IPS-15b (cell line): Measurements from ENCODE around the gene HYAL2.

Source experiments
- H3K27me3 ChIP-seq: one replicate; pipeline ENCODE4 v1.6.1; 2013; ENCODE audit warnings: low read length; ENCODE audit not compliant: control insufficient read depth, insufficient read depth
- H3K36me3 ChIP-seq: one replicate; pipeline ENCODE4 v1.6.1; 2013; ENCODE audit warnings: low read length; ENCODE audit not compliant: control insufficient read depth, insufficient read depth
- H3K4me1 ChIP-seq: one replicate; pipeline ENCODE4 v1.6.1; 2013; ENCODE audit warnings: mild to moderate bottlenecking, low read length; ENCODE audit not compliant: control insufficient read depth, insufficient read depth
- H3K4me3 ChIP-seq: one replicate; pipeline ENCODE4 v1.5.1; 2013; ENCODE audit warnings: low read depth, low read length
- H3K9ac ChIP-seq: one replicate; pipeline ENCODE4 v1.6.1; 2013; ENCODE audit warnings: low read depth, mild to moderate bottlenecking, low read length
- H3K9me3 ChIP-seq: one replicate; pipeline ENCODE4 v1.6.1; 2013; ENCODE audit warnings: mild to moderate bottlenecking, low read length; ENCODE audit not compliant: control insufficient read depth, insufficient read depth

HYAL2 gene

DNA sequence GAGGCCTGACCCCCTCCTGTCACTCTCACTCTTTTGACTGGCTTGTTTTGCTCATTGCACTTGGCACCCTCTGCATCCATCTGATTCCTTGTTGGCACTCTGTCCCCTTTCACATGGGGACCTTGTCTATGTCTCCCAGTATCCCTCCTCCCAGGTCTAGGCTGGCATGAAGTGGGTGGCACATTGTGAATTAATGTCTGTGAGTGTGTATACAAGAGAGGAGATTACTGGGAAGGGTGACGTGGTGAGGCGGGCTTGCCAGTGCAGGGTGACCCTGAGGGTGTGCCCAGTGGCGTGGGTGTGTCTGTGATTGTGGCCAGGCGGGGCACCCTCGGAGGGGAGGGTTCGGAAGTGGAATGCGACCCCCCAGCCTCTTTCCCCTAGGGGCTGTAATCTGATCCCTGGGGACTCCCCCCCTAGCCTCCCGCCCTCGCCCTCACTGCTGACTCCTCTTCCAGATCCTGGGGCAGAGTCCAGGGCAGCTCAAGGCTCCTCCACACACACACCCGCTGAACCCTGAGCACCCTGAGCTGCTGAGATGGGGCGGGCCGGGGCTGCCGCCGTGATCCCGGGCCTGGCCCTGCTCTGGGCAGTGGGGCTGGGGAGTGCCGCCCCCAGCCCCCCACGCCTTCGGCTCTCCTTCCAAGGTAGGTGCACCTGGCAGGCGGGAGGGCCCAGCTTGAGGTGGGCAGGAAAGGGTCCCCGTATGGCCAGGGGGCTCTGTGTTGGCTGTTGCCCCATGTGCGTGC lies 53.7 kb downstream of the HYAL2 start, which contains the start of gene SEMA3B:
Gene SEMA3B, plus strand, starts transcription at position 445 of the 749 bp plus-strand sequence. Its CDS starts 94 bp downstream, at position 539.
- Histone ChIP-seq H3K4me3 (peak within 1 kb of the TSS; percentile 18), H3K36me3 (peaks cover 4% of the 10 kb centered on the region), H3K4me1 (peaks cover 22% of the 10 kb centered on the region), H3K27me3 (peaks cover 10% of the 10 kb centered on the region), H3K9ac (peak within 1 kb of the TSS; percentile 16), H3K9me3 (no peaks in the 10 kb centered on the region)

DNA sequence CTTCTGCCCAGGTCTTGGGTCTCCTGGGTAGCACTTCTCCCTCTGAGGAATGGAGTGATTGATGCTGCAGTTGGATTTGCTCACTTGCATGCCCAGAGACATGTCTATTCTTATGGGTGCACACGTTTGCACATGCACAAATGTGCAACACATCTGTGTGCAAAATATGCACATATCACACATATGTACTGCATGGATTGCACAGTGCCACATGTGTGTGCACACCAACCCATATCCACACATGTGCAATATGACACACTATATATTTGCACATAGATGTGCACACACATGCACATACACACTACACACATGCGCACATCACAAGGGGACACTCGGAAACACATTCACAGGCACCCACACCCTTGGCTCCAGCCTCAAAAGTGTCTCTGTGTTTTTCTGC lies 54.3 kb downstream of the HYAL2 start:
- H3K36me3 ChIP-seq, result peaks cover 4% of the 10 kb centered on the region
- no peaks in the 10 kb centered on the region for H3K9me3 ChIP-seq
- H3K4me3 ChIP-seq, result no peak overlapping the region
- H3K4me1 ChIP-seq, result peaks cover 26% of the 10 kb centered on the region
- H3K27me3 ChIP-seq, result peaks cover 4% of the 10 kb centered on the region
- no peak overlapping the region for H3K9ac ChIP-seq
